ENCODE data around the gene PPIE.

PPIE gene

GRCh38 chr1:39720094-39720999, 18.3 kb upstream of the PPIE start:
- DNase-seq (ENCODE audit: extremely low read depth in 1 of 2, low read depth in 1 of 2): no peak

- no peak for DNase-seq (ENCODE audit: extremely low read depth in 1 of 2, low read depth in 1 of 2)
Measured at GRCh38 chr1:39721664-39722063, 17.0 kb upstream of the PPIE start.

GRCh38 chr1:39722495-39722894, 16.2 kb upstream of the PPIE start:
- no peak for DNase-seq (ENCODE audit: extremely low read depth in 1 of 2, low read depth in 1 of 2)

- DNase-seq (ENCODE audit: extremely low read depth in 1 of 2, low read depth in 1 of 2): no peak
Measured at GRCh38 chr1:39726600-39726999, 12.1 kb upstream of the PPIE start.

GRCh38 chr1:39727221-39727931, 11.3 kb upstream of the PPIE start:
- DNase-seq (ENCODE audit: extremely low read depth in 1 of 2, low read depth in 1 of 2): no peak

- DNase-seq (ENCODE audit: extremely low read depth in 1 of 2, low read depth in 1 of 2): no peak
Measured at GRCh38 chr1:39727932-39728317, 10.8 kb upstream of the PPIE start.

- DNase-seq (ENCODE audit: extremely low read depth in 1 of 2, low read depth in 1 of 2): no peak
Measured at GRCh38 chr1:39729030-39729429, 9.7 kb upstream of the PPIE start.

GRCh38 chr1:39729842-39730241, 8.8 kb upstream of the PPIE start:
- DNase-seq (ENCODE audit: extremely low read depth in 1 of 2, low read depth in 1 of 2): no peak

GRCh38 chr1:39732730-39733129, 6.0 kb upstream of the PPIE start:
- no peak for DNase-seq (ENCODE audit: extremely low read depth in 1 of 2, low read depth in 1 of 2)

GRCh38 chr1:39733161-39733560, 5.5 kb upstream of the PPIE start:
- DNase-seq (ENCODE audit: extremely low read depth in 1 of 2, low read depth in 1 of 2): no peak

GRCh38 chr1:39735731-39736130, 3.0 kb upstream of the PPIE start:
- DNase-seq (ENCODE audit: extremely low read depth in 1 of 2, low read depth in 1 of 2): no peak

GRCh38 chr1:39737546-39738169, 1.0 kb upstream of the PPIE start:
- no peak for DNase-seq (ENCODE audit: extremely low read depth in 1 of 2, low read depth in 1 of 2)

GRCh38 chr1:39745016-39745670, 6.5 kb downstream of the PPIE start:
- DNase-seq (ENCODE audit: extremely low read depth in 1 of 2, low read depth in 1 of 2): no peak

GRCh38 chr1:39751595-39751994, 12.9 kb downstream of the PPIE start:
- DNase-seq (ENCODE audit: extremely low read depth in 1 of 2, low read depth in 1 of 2): no peak

GRCh38 chr1:39752703-39753102, 14.0 kb downstream of the PPIE start:
- no peak for DNase-seq (ENCODE audit: extremely low read depth in 1 of 2, low read depth in 1 of 2)

GRCh38 chr1:39753132-39754025, 14.7 kb downstream of the PPIE start:
- DNase-seq (ENCODE audit: extremely low read depth in 1 of 2, low read depth in 1 of 2): no peak

GRCh38 chr1:39754026-39754570, 15.4 kb downstream of the PPIE start:
- DNase-seq (ENCODE audit: extremely low read depth in 1 of 2, low read depth in 1 of 2): no peak

- no peak for DNase-seq (ENCODE audit: extremely low read depth in 1 of 2, low read depth in 1 of 2)
Measured at GRCh38 chr1:39754906-39755504, 16.3 kb downstream of the PPIE start.

GRCh38 chr1:39755965-39756659, 17.4 kb downstream of the PPIE start:
- no peak for DNase-seq (ENCODE audit: extremely low read depth in 1 of 2, low read depth in 1 of 2)

All from activated CD8-positive, alpha-beta memory T cell treated with anti-CD3 and anti-CD28 coated beads for 1 hour (primary cell).